NCI-H446 (cell line): ENCODE data around the gene CA12.
A peak's percentile ranks its signal among the peaks of the same experiment; 100 is the strongest.
"Not testable (repeated sequence)": the region's sequence is repeated elsewhere in the genome, so short reads cannot be mapped to it uniquely, and the experiment has no call there.

Experiments used
- DNase-seq, 2 experiments: peaks; one replicate each; lab custom pipeline; 2025; lab: John Stamatoyannopoulos, UW

Gene CA12

DNA sequence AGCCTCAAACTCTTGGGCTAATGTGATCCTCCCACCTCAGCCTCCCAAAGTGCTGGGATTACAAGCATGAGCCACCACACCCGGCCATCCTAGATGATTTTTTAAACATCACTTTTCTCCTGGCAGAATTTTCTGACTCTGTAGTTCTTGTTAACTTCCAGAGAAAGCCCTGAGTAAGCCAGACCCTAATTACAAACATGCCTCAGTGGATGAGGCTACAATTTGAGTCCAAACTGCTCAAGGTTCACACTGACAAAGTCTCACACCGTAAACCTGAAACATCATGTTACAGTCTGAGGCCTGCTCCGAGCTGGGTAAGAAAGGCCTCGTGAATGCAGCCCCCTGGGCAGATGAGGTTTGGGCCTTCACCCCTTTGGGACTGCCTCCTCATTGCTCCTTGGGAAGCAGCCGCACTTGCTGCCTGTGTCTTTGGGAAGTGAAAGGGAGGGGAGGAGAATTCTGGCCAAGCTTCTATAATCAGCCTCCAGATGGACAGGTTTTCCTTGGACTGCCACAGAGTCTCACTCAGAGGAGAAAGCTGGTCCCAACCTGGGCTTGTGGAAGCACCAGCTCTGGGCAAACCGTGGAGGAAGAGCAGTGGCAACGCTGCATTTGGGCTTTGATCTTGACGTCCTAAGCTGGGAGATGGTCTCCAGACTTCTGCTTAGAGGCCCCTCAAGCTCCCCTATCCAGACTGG, 46.0 kb downstream of the CA12 start:
- peak in 1 of 2 experiments; percentile 49 for DNase-seq

DNA sequence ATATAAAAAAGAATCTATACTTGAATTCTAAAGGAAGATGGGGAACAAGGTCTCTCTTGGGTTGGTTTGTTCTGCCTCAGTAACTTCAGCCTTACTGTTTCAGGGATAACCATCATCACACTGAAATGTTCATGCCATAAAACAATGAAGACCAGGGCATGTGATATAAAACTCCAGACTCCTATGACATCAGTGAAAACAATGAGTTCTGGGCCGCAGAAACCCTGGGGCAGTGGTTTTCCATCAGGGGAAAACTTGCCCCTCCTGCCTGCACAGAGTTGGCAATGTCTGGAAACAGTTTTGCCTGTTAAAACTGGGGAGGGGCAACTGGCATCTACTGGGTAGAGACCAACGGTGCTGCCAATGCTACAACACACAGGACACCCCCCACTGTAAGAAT, 46.8 kb downstream of the CA12 start:
- DNase-seq: no peak

DNA sequence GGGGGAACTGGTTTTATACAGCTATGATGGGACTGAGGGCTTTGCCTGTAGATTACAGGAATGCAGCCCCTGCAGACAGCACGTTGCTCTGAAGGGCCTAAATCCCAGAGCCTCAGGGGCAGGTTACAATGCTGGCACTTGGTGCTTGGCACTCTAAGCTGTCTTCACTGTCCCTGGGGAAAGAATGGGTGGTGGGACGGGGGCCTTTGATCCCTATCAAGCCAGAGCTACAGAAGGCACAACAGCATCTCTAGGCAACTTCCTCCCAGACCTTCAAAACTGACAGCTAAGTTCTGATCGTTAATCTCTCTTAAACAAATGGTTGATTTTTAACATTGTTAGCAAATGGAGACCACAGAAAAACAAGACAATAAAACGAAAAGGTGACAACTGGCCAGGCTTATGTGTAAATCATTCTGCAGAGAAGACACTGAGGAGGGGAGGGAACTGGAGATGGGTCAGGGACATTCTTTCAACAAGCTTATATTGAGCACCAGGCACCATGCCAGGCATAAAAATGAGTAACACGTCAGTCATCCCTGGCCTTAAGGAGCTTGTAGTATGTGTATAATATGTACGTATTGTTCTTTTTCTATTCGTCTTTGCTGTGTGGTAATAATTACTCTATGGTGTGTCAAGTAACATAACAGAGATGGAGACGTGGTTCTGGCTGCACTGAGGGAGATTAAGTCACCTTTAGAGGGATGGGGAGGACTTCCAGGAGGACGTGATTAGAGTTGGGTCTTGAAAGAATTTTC, 49.1 kb downstream of the CA12 start:
- DNase-seq: peak; percentile 20 to 60

DNA sequence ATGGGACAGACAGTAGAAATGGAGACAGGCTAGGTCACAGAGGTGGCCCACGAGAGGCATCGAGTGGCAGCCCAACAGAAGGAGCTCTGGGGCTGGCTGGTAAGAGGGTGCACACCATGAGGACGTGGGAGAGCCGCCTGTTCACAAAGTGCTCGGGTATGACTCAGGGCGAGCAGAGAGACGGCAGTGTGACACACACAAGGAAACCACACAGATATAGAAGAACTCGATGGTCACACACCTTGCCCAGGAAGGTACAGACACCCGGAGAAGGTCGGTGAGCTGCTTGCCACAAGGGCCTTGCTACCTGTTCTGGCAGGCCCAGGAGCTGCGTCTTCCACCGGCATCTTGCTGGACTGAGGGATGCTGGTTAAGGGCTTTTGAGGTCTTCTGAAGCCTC, 50.2 kb downstream of the CA12 start:
- no peak for DNase-seq

DNA sequence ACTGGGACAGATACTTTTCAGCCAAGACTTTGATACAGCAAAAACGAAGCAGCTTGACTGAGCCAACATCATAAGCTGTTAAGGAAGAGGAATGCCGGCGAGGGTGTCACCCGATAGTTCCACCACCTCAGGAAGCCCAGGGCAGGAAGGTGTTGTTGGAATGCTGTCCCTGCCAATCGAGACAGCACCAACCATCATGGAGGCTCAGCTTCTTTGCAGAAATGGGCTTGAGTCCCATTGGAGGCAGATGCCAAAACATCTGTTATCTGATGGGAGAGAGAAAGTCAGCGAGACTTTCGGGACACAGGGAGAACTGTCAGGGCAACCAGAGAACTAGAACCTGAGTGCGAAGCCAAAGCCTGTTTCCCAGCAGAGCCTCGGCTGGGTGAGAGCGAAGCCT, 50.7 kb downstream of the CA12 start:
- peak in 1 of 2 experiments; percentile 1 for DNase-seq

DNA sequence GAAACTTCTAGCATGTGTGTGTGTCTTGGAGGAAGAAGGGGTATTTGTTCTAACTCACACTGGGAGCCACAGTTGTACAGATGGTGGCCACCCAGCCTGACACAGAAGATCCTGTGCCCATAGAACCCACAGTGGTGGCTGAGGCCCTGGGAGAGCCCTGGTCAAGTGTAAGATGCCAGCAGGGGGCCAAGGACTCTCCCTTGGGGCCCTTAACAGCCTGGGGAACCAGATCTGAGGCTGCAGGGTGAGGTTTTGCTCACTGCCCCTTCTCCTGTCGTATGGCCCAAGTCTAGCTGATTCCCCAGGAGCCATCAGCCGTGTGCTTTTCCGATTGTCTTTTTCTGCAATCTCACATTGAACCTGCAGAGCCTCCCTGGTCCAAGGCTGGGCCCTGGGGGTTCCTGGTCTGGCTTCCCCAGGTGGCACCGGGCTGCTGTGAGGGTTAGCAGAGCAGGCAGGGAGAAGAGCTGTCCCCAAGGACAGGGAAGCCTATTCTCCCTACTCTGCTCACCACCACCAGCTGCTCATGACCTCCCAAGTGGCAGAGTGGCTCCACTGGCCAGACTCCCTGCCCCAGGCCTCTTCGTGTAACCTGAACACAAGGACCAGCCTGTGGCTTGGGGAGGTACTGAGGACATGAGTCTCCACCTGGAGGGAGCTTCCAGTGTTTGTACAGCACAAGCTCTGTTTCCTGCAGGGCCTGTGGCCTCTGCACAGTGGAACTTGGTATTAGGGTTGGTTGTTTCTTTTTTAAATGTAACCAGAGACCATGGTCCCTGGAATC, 51.9 kb downstream of the CA12 start:
- DNase-seq: no peak

DNA sequence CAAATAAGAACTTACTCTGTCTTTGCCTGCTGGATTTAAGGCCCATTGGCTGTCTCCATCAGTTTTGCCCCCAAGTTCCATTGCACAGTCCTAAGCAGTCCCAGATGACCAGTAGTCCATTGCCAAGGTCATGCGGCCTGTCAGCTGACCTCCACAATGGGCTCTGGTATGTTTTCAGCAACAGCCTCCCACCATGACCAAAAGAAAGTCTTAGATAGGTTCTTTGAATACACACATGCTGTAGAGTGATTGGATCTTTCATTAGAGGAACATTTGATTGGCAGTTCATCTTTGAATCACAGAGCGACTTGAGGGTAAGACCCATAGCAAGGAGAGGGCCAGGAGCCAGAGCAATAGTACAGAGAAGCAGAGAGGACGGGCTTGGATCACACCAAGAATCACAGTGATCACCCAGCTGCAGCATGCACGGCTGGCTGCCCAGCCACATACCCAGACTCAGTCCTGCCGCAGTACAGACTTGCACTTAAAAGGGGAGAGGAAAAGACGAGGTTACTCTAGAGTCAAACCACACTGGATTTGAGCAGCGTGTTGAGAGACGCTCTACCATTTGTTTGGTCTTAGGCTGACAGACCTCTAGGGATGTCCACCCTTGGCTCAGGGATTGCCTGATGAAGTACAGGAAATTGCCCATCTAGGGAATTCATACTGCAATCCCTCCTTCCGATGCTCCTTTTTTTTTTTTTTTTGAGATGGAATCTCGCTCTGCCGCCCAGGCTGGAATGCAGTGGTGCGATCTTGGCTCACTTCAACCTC, 53.8 kb downstream of the CA12 start:
- DNase-seq: no peak

DNA sequence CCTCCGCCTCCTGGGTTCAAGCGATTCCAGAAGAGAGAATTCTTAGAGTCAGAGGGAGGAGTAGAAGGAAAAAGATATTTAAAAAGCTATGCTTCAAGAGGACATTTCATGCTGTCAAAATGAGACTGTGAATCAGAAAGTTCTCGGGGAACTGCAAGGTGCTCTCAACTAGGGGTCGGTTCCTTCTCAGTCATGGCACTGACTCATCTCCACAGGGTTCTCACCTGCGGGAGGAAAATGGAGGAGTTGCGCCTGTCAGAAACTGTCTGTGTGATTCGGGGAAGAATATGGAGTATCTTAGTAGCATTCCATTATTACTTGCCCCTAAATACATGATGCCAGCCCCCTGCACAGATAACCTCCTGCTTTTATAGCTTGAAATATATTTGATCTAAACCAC, 56.9 kb downstream of the CA12 start:
- DNase-seq: no peak

DNA sequence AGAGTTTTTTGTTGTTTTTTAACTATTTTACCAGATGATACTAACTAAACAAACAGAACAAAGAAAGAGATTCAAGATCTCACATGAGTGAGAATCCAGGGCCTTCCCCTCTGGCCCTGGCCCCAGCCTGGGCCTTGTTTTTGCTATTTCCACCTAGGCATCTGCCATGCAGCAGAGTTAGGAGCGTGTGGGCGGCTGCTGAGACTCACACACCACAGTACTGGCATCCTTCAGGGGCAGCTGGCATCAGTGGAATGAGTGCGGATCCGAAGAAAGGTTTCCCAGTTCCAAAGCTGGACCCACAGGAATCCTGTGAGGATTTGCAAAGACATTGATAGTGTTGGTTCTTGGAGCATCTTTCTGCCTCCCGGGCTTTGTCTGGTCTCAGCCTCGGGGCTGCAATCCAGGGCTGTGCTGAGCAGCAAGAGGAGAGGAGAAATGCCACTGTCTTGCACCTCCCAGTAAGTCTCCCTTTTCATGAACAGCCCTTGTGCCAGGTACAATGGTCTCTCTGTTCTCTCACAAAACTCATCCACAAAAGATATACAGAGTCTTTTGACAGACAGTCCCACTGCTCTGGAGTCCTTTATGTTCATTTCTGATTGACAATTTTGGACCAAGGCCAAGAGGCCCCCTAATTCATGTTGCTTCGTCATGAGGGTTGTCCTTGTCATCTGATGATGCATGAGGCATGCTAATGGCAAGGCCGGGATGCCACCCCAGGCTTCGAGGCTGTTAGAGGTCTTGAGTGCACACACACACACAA, 57.7 kb downstream of the CA12 start:
- DNase-seq: peak in 1 of 2 experiments; percentile 2

DNA sequence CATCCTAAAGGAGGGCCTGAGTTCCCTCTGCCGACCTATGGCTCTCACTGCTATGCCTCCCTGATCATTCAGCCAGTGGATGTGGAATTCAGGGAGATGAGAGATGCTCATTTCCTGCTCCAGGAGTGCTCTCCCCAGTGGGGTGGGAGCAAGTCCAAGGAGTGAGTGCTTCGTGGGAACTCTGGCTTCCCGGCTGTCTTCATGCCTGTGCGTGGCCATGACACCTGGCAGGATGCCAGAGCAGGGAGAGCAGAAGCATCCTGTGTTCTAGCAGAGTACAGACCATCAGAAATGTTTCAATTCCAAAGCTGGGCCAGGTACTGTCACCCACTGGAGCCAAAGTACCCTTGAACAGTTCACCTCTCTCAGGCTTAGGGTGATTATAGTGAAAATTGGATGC, 59.1 kb downstream of the CA12 start:
- DNase-seq: no peak

DNA sequence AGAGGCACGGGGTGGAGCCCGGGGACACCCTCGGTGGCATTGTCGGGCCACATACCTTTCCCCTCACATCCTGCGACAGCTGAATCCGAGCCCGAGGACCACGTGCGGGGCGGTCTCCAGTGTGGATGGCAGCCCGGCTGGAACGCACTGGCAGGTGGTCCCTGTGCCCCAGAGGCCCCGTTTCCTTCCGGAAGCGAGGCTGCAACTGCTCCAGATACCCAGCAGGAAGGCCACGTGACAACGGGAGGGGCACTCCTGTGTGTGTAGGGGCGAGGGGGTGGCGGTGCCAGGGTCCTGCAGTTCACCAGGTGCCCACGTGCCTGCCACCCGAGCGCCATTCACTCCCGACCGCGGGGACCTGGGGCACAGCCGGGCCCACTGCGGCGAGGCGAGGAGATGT, 60.2 kb downstream of the CA12 start:
- no peak for DNase-seq

DNA sequence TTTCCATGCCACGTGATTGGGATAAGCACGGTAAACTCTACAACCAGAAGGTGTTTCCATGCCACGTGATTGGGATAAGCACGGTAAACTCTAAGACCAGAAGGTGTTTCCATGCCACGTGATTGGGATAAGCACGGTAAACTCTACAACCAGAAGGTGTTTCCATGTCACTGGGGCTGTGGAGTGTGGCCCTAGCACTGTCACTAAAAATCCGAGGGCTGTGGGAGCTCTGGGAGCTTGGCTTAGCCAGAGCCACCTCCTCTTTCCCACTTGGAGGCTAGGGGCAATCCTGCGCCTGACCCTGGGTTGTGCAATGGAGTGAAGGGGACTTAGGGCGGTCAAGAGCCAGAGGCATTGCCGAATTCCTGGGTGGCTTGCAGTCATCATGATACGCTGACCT, 60.7 kb downstream of the CA12 start:
- not testable (repeated sequence) for DNase-seq

DNA sequence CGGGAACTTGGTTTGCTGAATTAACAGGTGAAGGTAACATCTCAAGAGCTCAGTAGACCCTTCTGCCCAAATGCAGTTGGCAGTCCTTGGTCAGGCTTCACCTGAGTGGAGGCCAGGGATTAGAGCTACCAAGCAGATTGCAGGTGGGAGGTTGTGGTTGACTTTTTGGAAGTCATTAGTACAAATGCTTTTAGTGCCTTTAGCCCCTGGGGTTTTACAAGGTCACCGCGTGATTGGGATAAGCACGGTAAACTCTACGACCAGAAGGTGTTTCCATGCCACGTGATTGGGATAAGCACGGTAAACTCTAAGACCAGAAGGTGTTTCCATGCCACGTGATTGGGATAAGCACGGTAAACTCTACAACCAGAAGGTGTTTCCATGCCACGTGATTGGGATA, 61.2 kb downstream of the CA12 start:
- not testable (repeated sequence) for DNase-seq

DNA sequence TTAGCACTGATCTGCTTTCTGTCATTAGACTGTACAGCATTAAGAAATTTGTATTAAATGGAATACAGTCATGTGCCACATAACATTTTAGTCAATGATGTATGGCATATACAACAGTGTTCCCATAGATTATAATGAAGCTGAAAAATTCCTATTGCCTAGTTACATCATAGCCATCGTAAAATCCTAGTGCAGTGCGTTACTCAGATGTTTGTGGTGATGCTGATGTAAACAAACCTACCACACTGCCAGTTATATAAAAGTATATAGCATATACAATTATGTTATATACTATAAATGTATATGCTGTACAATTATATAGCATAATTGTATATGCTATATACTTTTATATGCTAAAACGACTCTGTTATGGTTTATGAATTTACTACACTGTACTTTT, 62.6 kb downstream of the CA12 start:
- no peak for DNase-seq

DNA sequence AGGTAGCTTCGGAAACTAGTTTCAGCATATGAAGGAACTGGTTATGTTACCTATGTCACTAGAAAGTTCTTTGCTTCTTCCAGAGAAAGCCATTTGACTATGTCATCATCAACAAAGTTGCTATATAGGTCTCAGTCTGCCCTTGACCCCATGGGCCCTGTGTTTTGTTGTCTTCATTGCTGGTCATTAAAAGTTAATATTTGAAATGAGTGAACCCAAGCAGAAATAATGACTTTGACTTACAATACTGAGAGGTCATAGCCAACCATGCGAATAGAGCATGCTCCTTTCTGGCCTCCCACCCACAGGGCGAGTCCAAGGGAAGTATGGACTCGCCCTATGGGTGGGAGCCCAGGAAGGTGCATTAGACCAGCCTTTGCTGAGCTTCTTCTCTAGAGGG, 63.3 kb downstream of the CA12 start:
- DNase-seq: no peak

DNA sequence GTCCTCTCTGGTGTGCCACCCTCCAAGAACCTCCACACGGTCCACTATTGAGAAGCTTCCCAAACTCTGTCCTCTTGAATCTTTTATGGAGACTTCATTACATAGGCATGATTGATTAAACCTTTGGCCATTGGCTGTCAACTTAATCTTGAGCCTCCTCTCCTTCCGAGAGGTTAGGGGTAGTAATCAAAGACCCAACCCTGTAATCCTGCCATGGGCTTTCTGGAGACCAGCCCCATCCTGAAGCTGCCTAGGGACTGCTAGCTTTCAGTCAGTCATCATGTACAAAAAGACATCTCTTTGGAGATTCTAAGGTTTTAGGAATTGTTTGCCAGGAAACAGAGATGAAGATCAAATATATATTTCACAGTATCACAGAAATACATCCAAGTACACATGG, 67.2 kb downstream of the CA12 start:
- DNase-seq: no peak

DNA sequence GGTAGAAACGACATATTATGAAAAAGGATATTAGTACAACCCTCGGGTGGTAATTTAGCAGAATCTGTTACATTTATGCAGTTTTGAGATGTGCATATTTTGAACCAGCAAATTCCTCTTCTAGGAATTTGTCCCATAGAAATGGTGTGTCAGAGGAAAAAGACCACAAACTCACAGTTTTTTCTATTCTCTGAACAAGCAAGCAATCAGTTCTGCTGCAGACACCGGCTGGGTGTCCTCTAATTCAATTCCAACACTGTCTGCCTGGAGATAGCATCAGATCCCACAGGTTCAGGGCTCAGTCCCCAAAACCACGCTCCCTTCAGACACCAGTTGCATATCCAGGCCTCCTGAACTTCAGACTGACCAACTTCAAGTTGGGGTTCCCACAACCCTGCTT, 67.8 kb downstream of the CA12 start:
- no peak for DNase-seq

DNA sequence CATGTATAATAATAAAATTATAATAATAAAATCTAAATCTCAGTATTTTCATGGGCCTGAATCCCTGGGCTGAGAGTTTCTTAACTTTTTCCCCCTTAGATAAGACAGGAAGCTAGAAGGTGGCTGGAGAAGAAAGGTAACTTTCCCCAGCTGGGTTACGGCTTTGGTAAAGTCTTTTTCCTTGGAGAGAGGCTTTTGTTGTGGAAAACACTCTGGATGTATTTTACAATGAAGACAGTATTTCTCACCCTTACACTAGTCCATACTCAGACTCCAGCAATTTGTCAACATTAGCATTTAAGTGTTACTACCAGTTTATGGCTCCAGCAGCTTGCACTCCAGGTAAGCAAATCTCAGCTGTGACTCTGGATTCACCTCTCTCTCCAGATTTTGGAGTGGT, 69.4 kb downstream of the CA12 start:
- DNase-seq: no peak

DNA sequence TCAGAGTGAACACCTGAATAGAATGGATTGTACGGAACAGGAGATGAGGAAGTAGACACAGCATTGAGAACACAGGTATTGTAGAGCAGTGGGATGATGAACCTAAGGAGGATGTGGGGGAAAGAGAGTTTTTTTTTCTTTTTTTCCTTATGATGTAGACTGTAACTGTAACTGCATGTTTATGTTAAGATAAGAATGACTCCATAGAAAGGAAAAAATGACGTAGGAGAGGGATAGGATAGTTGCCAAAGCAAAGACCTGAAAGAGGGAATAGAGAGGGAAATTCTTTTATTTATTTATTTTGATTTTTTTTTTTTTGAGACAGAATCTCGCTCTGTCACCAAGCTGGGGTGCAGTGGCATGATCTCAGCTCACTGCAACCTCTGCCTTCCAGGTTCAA, 71.0 kb downstream of the CA12 start:
- DNase-seq: no peak

DNA sequence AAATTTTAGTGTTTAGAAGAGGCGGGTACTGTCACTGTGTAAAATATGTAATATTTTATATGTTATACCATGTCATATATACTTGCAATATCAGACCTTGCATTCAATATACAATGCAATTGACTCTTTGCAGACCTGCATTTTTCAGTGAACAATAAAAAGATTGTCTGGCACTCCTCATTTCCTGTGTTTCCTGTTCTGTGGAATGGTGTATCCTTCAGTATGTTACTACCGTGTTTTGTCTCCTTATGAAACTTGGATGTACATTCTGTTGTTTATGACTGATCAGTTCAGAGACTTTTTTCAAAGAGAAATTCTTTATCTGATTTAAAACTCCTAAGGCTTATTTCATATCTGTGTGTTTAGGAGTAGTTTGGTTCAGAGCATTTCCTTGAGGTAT, 72.7 kb downstream of the CA12 start:
- DNase-seq: no peak

DNA sequence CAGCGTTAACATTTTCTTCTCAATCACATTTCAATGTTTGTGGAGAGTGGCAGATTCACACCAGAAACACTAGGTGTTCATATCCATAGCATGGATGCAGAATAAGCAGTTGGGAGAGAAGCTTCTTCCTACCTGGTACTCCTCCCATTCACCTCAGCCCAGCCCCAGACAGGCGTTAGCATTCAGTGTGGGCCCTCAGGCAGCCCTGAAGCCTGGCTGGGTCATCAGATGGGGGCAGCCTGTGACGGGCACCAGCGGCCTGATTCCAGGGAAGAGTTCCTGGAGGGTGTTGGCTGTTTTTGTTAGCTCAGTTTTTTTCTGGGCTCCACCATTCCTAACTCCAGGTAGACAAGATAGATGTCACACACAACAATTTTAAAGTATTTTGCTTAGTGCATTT, 73.2 kb downstream of the CA12 start:
- no peak for DNase-seq
